ENCODE data around the gene PRKCA.

The PRKCA gene

GRCh38 chr17:66826856-66827255 is 524.4 kb downstream of the PRKCA start:
- TF ChIP-seq POLR2AphosphoS5 (IDR thresholded peaks at IDR 0.05; ENCODE audit: low read depth) (no peak), CTCF (IDR thresholded peaks at IDR 0.05; ENCODE audit: insufficient read depth, low read length) (no peak), SPI1 (IDR thresholded peaks at IDR 0.05; ENCODE audit: borderline replicate concordance, low read depth) (no peak), GABPA (IDR thresholded peaks at IDR 0.05; ENCODE audit: low read depth) (no peak)
- TF ChIP-seq, protein P1, sequence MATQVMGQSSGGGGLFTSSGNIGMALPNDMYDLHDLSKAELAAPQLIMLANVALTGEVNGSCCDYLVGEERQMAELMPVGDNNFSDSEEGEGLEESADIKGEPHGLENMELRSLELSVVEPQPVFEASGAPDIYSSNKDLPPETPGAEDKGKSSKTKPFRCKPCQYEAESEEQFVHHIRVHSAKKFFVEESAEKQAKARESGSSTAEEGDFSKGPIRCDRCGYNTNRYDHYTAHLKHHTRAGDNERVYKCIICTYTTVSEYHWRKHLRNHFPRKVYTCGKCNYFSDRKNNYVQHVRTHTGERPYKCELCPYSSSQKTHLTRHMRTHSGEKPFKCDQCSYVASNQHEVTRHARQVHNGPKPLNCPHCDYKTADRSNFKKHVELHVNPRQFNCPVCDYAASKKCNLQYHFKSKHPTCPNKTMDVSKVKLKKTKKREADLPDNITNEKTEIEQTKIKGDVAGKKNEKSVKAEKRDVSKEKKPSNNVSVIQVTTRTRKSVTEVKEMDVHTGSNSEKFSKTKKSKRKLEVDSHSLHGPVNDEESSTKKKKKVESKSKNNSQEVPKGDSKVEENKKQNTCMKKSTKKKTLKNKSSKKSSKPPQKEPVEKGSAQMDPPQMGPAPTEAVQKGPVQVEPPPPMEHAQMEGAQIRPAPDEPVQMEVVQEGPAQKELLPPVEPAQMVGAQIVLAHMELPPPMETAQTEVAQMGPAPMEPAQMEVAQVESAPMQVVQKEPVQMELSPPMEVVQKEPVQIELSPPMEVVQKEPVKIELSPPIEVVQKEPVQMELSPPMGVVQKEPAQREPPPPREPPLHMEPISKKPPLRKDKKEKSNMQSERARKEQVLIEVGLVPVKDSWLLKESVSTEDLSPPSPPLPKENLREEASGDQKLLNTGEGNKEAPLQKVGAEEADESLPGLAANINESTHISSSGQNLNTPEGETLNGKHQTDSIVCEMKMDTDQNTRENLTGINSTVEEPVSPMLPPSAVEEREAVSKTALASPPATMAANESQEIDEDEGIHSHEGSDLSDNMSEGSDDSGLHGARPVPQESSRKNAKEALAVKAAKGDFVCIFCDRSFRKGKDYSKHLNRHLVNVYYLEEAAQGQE (IDR thresholded peaks at IDR 0.05; ENCODE audit: insufficient replicate concordance, low read depth): no peak
- H3K27ac ChIP-seq (replicated peaks): no peak overlapping the region

DNA sequence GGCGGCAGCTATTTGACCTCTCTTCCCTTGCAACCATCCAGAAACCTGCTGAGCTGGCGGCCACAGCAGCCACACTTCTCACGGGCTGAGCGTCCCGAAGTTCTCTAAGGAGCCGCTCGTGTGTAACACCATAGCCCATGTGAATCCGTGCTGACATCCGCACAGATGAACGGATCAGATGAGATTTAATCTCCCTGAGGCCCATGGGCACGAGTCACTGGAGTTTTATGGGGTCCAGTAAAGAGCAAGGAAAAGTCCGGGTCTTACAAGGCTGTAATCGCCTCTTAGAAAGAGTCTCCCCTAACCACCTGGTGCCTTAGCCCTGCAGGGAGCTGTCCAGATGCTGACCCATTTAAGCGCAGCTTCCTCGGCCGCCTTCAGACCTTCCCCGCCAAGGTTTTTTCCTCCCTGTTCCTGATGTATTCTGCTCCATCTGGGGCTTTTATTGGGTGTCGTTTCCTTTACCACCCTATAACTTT is 527.0 kb downstream of the PRKCA start:
- Histone ChIP-seq H3K27me3 (ENCODE audit: insufficient read depth, poor library complexity, severe bottlenecking) (peaks cover 7% of the 10 kb centered on the region), H3K27ac (replicated peaks) (no peak overlapping the region), H3K4me3 (replicated peaks; ENCODE audit: insufficient read depth, low read length) (no peak overlapping the region)
- DNase-seq (ENCODE audit: low read depth in 1 of 2, low spot score in 1 of 2): peak in 1 of 2 experiments; percentile 7
- TF ChIP-seq POLR2AphosphoS5 (IDR thresholded peaks at IDR 0.05; ENCODE audit: low read depth): no peak
- TF ChIP-seq, protein P1 (IDR thresholded peaks at IDR 0.05; ENCODE audit: insufficient replicate concordance, low read depth): peak; percentile 95

More at GRCh38 chr17:66826856-66827255, 524.4 kb downstream of the PRKCA start:
- DNase-seq (ENCODE audit: low read depth in 1 of 2, low spot score in 1 of 2): no peak
- Histone ChIP-seq H3K27me3 (ENCODE audit: insufficient read depth, poor library complexity, severe bottlenecking) (peaks cover 7% of the 10 kb centered on the region), H3K4me3 (replicated peaks; ENCODE audit: insufficient read depth, low read length) (no peak overlapping the region)

DNA sequence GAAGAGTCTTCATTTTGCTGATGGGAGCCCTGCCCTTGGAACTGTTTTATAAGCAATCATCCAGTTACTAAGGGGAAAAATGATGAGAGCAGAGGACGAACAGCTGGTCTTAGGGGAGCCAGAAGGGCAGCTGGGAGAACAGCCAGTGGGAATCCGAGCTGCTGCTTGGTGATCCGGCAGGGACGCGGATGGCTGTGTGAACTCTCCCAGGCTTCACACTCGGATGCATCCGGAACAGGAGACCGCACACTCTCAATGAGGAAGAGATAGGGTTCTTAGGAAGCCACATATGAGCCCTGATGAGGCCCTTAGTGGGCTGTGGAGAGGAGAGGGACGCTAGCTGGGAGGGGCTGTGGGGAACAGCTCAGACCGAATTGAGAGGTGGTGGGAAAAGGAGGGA is 527.5 kb downstream of the PRKCA start:
- H3K27me3 ChIP-seq (ENCODE audit: insufficient read depth, poor library complexity, severe bottlenecking): peaks cover 9% of the 10 kb centered on the region
- no peak for TF ChIP-seq SPI1 (IDR thresholded peaks at IDR 0.05; ENCODE audit: borderline replicate concordance, low read depth)
- TF ChIP-seq CTCF (IDR thresholded peaks at IDR 0.05; ENCODE audit: insufficient read depth, low read length): no peak
- TF ChIP-seq POLR2AphosphoS5 (IDR thresholded peaks at IDR 0.05; ENCODE audit: low read depth): no peak
- no peak for TF ChIP-seq GABPA (IDR thresholded peaks at IDR 0.05; ENCODE audit: low read depth)
- TF ChIP-seq, protein P1 (IDR thresholded peaks at IDR 0.05; ENCODE audit: insufficient replicate concordance, low read depth): no peak
- no peak overlapping the region for H3K4me3 ChIP-seq (replicated peaks; ENCODE audit: insufficient read depth, low read length)
- no peak overlapping the region for H3K27ac ChIP-seq (replicated peaks)
- no peak for DNase-seq (ENCODE audit: low read depth in 1 of 2, low spot score in 1 of 2)

Measured in HL-60 (cell line).